ENCODE data around the gene AMIGO1.

AMIGO1 gene

GRCh38 chr1:109483672-109484518 is 25.6 kb downstream of the AMIGO1 start, which contains the start of gene ATXN7L2:
Gene ATXN7L2 (plus strand): TSS chr1:109483905. CDS start chr1:109483954, 49 bp downstream.
- H3K9ac ChIP-seq (ENCODE audit: low read depth in 1 of 2, low read length in 2 of 2), result peak within 1 kb of the TSS; percentile 34 to 72

DNA sequence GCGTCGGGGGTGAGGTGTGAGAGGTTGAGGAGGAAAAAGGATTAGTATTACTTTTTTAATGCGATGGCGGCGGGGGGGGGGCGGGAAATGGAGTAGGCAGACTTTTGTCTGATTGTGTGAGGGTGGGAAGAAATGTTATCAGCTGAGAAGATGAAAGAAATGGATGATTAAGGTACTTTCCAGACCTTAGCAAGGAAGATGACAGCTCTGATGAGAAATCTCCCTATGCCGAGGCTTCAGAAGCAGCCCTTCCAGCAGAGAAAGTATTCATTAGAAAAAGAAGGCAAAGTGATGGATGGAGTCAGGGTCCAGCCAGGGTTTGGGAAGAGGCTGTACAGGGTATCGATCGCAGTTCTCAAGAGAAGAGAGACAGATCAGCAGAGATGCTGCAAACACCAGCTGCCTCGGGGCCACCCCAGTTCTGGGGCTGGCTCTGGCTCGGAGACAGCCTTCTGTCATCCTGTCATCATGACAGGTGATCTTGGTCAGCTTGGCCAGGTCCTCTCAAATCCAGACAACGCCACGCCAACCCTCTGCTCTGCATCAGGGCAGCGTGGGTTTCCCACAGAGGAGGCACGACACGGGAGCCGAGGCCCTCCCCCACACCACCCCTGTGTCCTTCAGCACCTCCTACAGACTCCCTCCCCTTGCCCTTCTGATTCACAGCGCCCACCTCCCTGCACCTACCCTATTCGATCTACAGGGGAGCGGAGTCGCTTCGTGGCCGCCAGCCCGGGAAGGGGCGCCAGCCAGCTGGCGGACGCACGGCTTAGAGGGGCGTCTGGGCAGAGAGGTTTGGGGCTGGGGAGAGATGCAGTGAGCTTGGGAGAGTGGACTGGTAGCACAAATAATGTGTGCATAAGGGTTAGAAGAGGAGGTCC is 26.5 kb downstream of the AMIGO1 start:
- H3K4me3 ChIP-seq (ENCODE audit: low read depth in 1 of 2, low read length in 2 of 2), result peak overlapping the region; percentile 86 to 90
- H3K9ac ChIP-seq (ENCODE audit: low read depth in 1 of 2, low read length in 2 of 2), result peak overlapping the region in 1 of 2 donors; percentile 12
- H3K27ac ChIP-seq (ENCODE audit: low read depth, low read length), result no peak overlapping the region
- H3K9me3 ChIP-seq (ENCODE audit: control insufficient read depth in 1 of 2, low read length in 2 of 2), result no peaks in the 10 kb centered on the region
- H3K27me3 ChIP-seq (ENCODE audit: control insufficient read depth in 1 of 2, insufficient read depth in 2 of 2, low read length in 2 of 2), result peaks cover 0 to 5% of the 10 kb centered on the region in 2 donors
- peaks cover 13 to 16% of the 10 kb centered on the region in 2 donors for H3K4me1 ChIP-seq (ENCODE audit: control insufficient read depth in 1 of 2, insufficient read depth in 2 of 2, low read length in 2 of 2)
- H3K36me3 ChIP-seq (ENCODE audit: control insufficient read depth in 1 of 2, insufficient read depth in 2 of 2, low read length in 2 of 2), result peaks cover 0 to 4% of the 10 kb centered on the region in 2 donors

More at GRCh38 chr1:109483672-109484518, 25.6 kb downstream of the AMIGO1 start, which contains the start of gene ATXN7L2:
- peak within 1 kb of the TSS; percentile 90 to 96 for H3K4me3 ChIP-seq (ENCODE audit: low read depth in 1 of 2, low read length in 2 of 2)
- peak within 1 kb of the TSS; percentile 92 for H3K27ac ChIP-seq (ENCODE audit: low read depth, low read length)
- H3K4me1 ChIP-seq (ENCODE audit: control insufficient read depth in 1 of 2, insufficient read depth in 2 of 2, low read length in 2 of 2), result peaks cover 13 to 16% of the 10 kb centered on the region in 2 donors
- peaks cover 0 to 5% of the 10 kb centered on the region in 2 donors for H3K27me3 ChIP-seq (ENCODE audit: control insufficient read depth in 1 of 2, insufficient read depth in 2 of 2, low read length in 2 of 2)
- H3K36me3 ChIP-seq (ENCODE audit: control insufficient read depth in 1 of 2, insufficient read depth in 2 of 2, low read length in 2 of 2), result peaks cover 0 to 8% of the 10 kb centered on the region in 2 donors
- no peaks in the 10 kb centered on the region for H3K9me3 ChIP-seq (ENCODE audit: control insufficient read depth in 1 of 2, low read length in 2 of 2)

DNA sequence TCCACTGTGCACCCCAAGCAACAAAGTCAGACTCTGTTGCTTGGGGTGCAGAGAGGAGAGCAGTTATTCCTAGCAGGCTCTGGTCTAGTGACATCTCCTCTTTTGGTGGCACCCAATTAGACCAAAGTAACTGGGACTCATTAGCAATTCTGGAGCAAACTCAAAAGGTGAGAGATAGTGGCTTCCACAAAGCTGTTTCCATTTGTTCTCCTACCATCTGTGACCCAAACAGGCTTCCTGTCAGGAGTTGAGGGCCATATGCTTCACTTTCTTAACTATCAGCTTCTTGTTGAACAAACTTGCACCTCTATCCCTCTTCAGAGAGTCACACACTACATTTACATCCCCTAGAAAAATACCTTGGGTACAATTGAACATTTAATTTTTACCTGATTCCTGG is 27.3 kb downstream of the AMIGO1 start:
- Histone ChIP-seq H3K36me3 (ENCODE audit: control insufficient read depth in 1 of 2, insufficient read depth in 2 of 2, low read length in 2 of 2) (no peaks in the 10 kb centered on the region), H3K9ac (ENCODE audit: low read depth in 1 of 2, low read length in 2 of 2) (no peak overlapping the region), H3K27me3 (ENCODE audit: control insufficient read depth in 1 of 2, insufficient read depth in 2 of 2, low read length in 2 of 2) (peaks cover 0 to 8% of the 10 kb centered on the region in 2 donors), H3K9me3 (ENCODE audit: control insufficient read depth in 1 of 2, low read length in 2 of 2) (no peaks in the 10 kb centered on the region), H3K4me1 (ENCODE audit: control insufficient read depth in 1 of 2, insufficient read depth in 2 of 2, low read length in 2 of 2) (peaks cover 13 to 16% of the 10 kb centered on the region in 2 donors), H3K4me3 (ENCODE audit: low read depth in 1 of 2, low read length in 2 of 2) (no peak overlapping the region), H3K27ac (ENCODE audit: low read depth, low read length) (no peak overlapping the region)

GRCh38 chr1:109481646-109482045 is 27.9 kb downstream of the AMIGO1 start:
- Histone ChIP-seq H3K9me3 (ENCODE audit: control insufficient read depth in 1 of 2, low read length in 2 of 2) (no peaks in the 10 kb centered on the region), H3K9ac (ENCODE audit: low read depth in 1 of 2, low read length in 2 of 2) (no peak overlapping the region), H3K27ac (ENCODE audit: low read depth, low read length) (no peak overlapping the region), H3K27me3 (ENCODE audit: control insufficient read depth in 1 of 2, insufficient read depth in 2 of 2, low read length in 2 of 2) (peaks cover 0 to 8% of the 10 kb centered on the region in 2 donors), H3K4me1 (ENCODE audit: control insufficient read depth in 1 of 2, insufficient read depth in 2 of 2, low read length in 2 of 2) (peaks cover 13 to 16% of the 10 kb centered on the region in 2 donors), H3K4me3 (ENCODE audit: low read depth in 1 of 2, low read length in 2 of 2) (no peak overlapping the region), H3K36me3 (ENCODE audit: control insufficient read depth in 1 of 2, insufficient read depth in 2 of 2, low read length in 2 of 2) (no peaks in the 10 kb centered on the region)

GRCh38 chr1:109479901-109480300 is 29.6 kb downstream of the AMIGO1 start:
- Histone ChIP-seq H3K9ac (ENCODE audit: low read depth in 1 of 2, low read length in 2 of 2) (no peak overlapping the region), H3K4me1 (ENCODE audit: control insufficient read depth in 1 of 2, insufficient read depth in 2 of 2, low read length in 2 of 2) (peaks cover 12 to 16% of the 10 kb centered on the region in 2 donors), H3K9me3 (ENCODE audit: control insufficient read depth in 1 of 2, low read length in 2 of 2) (no peaks in the 10 kb centered on the region), H3K36me3 (ENCODE audit: control insufficient read depth in 1 of 2, insufficient read depth in 2 of 2, low read length in 2 of 2) (no peaks in the 10 kb centered on the region), H3K27ac (ENCODE audit: low read depth, low read length) (no peak overlapping the region), H3K4me3 (ENCODE audit: low read depth in 1 of 2, low read length in 2 of 2) (no peak overlapping the region), H3K27me3 (ENCODE audit: control insufficient read depth in 1 of 2, insufficient read depth in 2 of 2, low read length in 2 of 2) (peaks cover 0 to 8% of the 10 kb centered on the region in 2 donors)

- Histone ChIP-seq H3K27me3 (ENCODE audit: control insufficient read depth in 1 of 2, insufficient read depth in 2 of 2, low read length in 2 of 2) (peaks cover 0 to 8% of the 10 kb centered on the region in 2 donors), H3K36me3 (ENCODE audit: control insufficient read depth in 1 of 2, insufficient read depth in 2 of 2, low read length in 2 of 2) (no peaks in the 10 kb centered on the region), H3K4me3 (ENCODE audit: low read depth in 1 of 2, low read length in 2 of 2) (no peak overlapping the region), H3K9me3 (ENCODE audit: control insufficient read depth in 1 of 2, low read length in 2 of 2) (no peaks in the 10 kb centered on the region), H3K4me1 (ENCODE audit: control insufficient read depth in 1 of 2, insufficient read depth in 2 of 2, low read length in 2 of 2) (peaks cover 6 to 10% of the 10 kb centered on the region in 2 donors), H3K9ac (ENCODE audit: low read depth in 1 of 2, low read length in 2 of 2) (no peak overlapping the region), H3K27ac (ENCODE audit: low read depth, low read length) (no peak overlapping the region)
Measured at GRCh38 chr1:109479311-109479710, 30.2 kb downstream of the AMIGO1 start.

DNA sequence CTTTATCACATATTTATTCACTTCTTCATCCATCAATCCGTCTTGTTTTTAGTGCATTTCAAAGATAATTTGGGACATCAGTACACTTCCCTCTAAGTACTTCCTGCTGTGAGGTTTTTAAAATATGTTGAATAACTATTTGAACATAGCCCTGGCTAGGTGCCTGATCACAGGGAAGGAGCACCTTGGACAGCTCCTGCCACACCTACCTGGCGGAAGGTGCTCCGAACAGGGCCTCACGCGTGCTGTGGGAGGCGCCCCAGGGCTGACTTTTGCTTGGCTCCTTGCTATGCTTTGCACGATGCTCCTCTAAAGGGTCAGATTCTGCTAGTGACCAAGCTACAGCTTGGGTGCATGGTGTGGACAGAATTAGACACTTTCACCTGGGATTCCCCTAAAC is 30.7 kb downstream of the AMIGO1 start:
- Histone ChIP-seq H3K36me3 (ENCODE audit: control insufficient read depth in 1 of 2, insufficient read depth in 2 of 2, low read length in 2 of 2) (no peaks in the 10 kb centered on the region), H3K9ac (ENCODE audit: low read depth in 1 of 2, low read length in 2 of 2) (no peak overlapping the region), H3K4me1 (ENCODE audit: control insufficient read depth in 1 of 2, insufficient read depth in 2 of 2, low read length in 2 of 2) (peaks cover 6 to 7% of the 10 kb centered on the region in 2 donors), H3K27me3 (ENCODE audit: control insufficient read depth in 1 of 2, insufficient read depth in 2 of 2, low read length in 2 of 2) (peaks cover 0 to 8% of the 10 kb centered on the region in 2 donors), H3K4me3 (ENCODE audit: low read depth in 1 of 2, low read length in 2 of 2) (no peak overlapping the region), H3K9me3 (ENCODE audit: control insufficient read depth in 1 of 2, low read length in 2 of 2) (no peaks in the 10 kb centered on the region), H3K27ac (ENCODE audit: low read depth, low read length) (no peak overlapping the region)

- Histone ChIP-seq H3K4me1 (ENCODE audit: control insufficient read depth in 1 of 2, insufficient read depth in 2 of 2, low read length in 2 of 2) (peaks cover 0 to under 1% of the 10 kb centered on the region in 2 donors), H3K9ac (ENCODE audit: low read depth in 1 of 2, low read length in 2 of 2) (no peak overlapping the region)
Measured at GRCh38 chr1:109477821-109478220, 31.7 kb downstream of the AMIGO1 start.

DNA sequence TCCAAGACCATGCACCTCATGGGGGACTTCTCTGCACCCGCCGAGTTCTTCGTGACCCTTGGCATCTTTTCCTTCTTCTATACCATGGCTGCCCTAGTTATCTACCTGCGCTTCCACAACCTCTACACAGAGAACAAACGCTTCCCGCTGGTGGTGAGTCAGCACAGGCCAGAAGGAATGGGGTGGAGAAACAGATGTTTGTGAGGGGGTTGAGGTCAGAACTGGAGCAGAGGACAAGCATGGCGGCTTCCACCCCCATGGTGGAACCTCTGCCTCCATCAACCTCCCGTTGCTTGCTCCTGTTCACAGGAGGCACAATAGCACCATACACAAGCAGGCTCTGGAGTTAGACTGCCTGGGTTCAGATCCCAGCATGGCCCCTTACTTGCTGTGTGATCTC is 32.7 kb downstream of the AMIGO1 start:
- Histone ChIP-seq H3K36me3 (ENCODE audit: control insufficient read depth in 1 of 2, insufficient read depth in 2 of 2, low read length in 2 of 2) (no peaks in the 10 kb centered on the region), H3K4me3 (ENCODE audit: low read depth in 1 of 2, low read length in 2 of 2) (no peak overlapping the region), H3K9ac (ENCODE audit: low read depth in 1 of 2, low read length in 2 of 2) (no peak overlapping the region), H3K9me3 (ENCODE audit: control insufficient read depth in 1 of 2, low read length in 2 of 2) (no peaks in the 10 kb centered on the region), H3K27ac (ENCODE audit: low read depth, low read length) (no peak overlapping the region), H3K27me3 (ENCODE audit: control insufficient read depth in 1 of 2, insufficient read depth in 2 of 2, low read length in 2 of 2) (peaks cover 0 to 3% of the 10 kb centered on the region in 2 donors), H3K4me1 (ENCODE audit: control insufficient read depth in 1 of 2, insufficient read depth in 2 of 2, low read length in 2 of 2) (no peaks in the 10 kb centered on the region)

More at GRCh38 chr1:109477821-109478220, 31.7 kb downstream of the AMIGO1 start:
- H3K27ac ChIP-seq (ENCODE audit: low read depth, low read length), result no peak overlapping the region
- no peaks in the 10 kb centered on the region for H3K36me3 ChIP-seq (ENCODE audit: control insufficient read depth in 1 of 2, insufficient read depth in 2 of 2, low read length in 2 of 2)
- H3K9me3 ChIP-seq (ENCODE audit: control insufficient read depth in 1 of 2, low read length in 2 of 2), result no peaks in the 10 kb centered on the region
- peaks cover 0 to 8% of the 10 kb centered on the region in 2 donors for H3K27me3 ChIP-seq (ENCODE audit: control insufficient read depth in 1 of 2, insufficient read depth in 2 of 2, low read length in 2 of 2)
- H3K4me3 ChIP-seq (ENCODE audit: low read depth in 1 of 2, low read length in 2 of 2), result no peak overlapping the region

All from duodenal mucosa (tissue), 2 donors.